Measurements from ENCODE around the gene CCBE1.

The CCBE1 gene

GRCh38 chr18:59460072-59460420 is 237.2 kb downstream of the CCBE1 start:
- no peak for DNase-seq (ENCODE audit: low read depth in 1 of 2, low spot score in 1 of 2)

- no peak for DNase-seq (ENCODE audit: low read depth in 1 of 2, low spot score in 1 of 2)
These were observed 237.7 kb downstream of the CCBE1 start for GRCh38 chr18:59459369-59460071.

GRCh38 chr18:59458575-59458974 is 238.6 kb downstream of the CCBE1 start:
- no peak for DNase-seq (ENCODE audit: low read depth in 1 of 2, low spot score in 1 of 2)

- no peak for DNase-seq (ENCODE audit: low read depth in 1 of 2, low spot score in 1 of 2)
These were observed 240.6 kb downstream of the CCBE1 start for GRCh38 chr18:59456657-59457056.

- DNase-seq (ENCODE audit: low read depth in 1 of 2, low spot score in 1 of 2), result no peak
These were observed 241.4 kb downstream of the CCBE1 start for GRCh38 chr18:59455728-59456276.

GRCh38 chr18:59454909-59455727 is 242.1 kb downstream of the CCBE1 start:
- no peak for DNase-seq (ENCODE audit: low read depth in 1 of 2, low spot score in 1 of 2)

GRCh38 chr18:59453468-59453961 is 243.7 kb downstream of the CCBE1 start:
- DNase-seq (ENCODE audit: low read depth in 1 of 2, low spot score in 1 of 2), result no peak

- DNase-seq (ENCODE audit: low read depth in 1 of 2, low spot score in 1 of 2), result no peak
These were observed 245.3 kb downstream of the CCBE1 start for GRCh38 chr18:59451963-59452362.

- no peak for DNase-seq (ENCODE audit: low read depth in 1 of 2, low spot score in 1 of 2)
These were observed 246.2 kb downstream of the CCBE1 start for GRCh38 chr18:59451073-59451472.

- DNase-seq (ENCODE audit: low read depth in 1 of 2, low spot score in 1 of 2), result no peak
These were observed 248.7 kb downstream of the CCBE1 start for GRCh38 chr18:59448546-59448945.

- no peak for DNase-seq (ENCODE audit: low read depth in 1 of 2, low spot score in 1 of 2)
These were observed 251.2 kb downstream of the CCBE1 start for GRCh38 chr18:59446012-59446411.

- DNase-seq (ENCODE audit: low read depth in 1 of 2, low spot score in 1 of 2), result no peak
These were observed 259.2 kb downstream of the CCBE1 start for GRCh38 chr18:59437851-59438569.

GRCh38 chr18:59432803-59433597 is 264.2 kb downstream of the CCBE1 start:
- no peak for DNase-seq (ENCODE audit: low read depth in 1 of 2, low spot score in 1 of 2)

- no peak for DNase-seq (ENCODE audit: low read depth in 1 of 2, low spot score in 1 of 2)
These were observed 266.1 kb downstream of the CCBE1 start for GRCh38 chr18:59431131-59431530.

- DNase-seq (ENCODE audit: low read depth in 1 of 2, low spot score in 1 of 2), result no peak
These were observed 267.6 kb downstream of the CCBE1 start for GRCh38 chr18:59429608-59430007.

GRCh38 chr18:59428018-59428417 is 269.2 kb downstream of the CCBE1 start:
- DNase-seq (ENCODE audit: low read depth in 1 of 2, low spot score in 1 of 2), result no peak

GRCh38 chr18:59426855-59427254 is 270.4 kb downstream of the CCBE1 start:
- no peak for DNase-seq (ENCODE audit: low read depth in 1 of 2, low spot score in 1 of 2)

GRCh38 chr18:59423259-59423658 is 274.0 kb downstream of the CCBE1 start:
- DNase-seq (ENCODE audit: low read depth in 1 of 2, low spot score in 1 of 2), result no peak

GRCh38 chr18:59420244-59420643 is 277.0 kb downstream of the CCBE1 start:
- no peak for DNase-seq (ENCODE audit: low read depth in 1 of 2, low spot score in 1 of 2)

- no peak for DNase-seq (ENCODE audit: low read depth in 1 of 2, low spot score in 1 of 2)
These were observed 277.8 kb downstream of the CCBE1 start for GRCh38 chr18:59419386-59419785.

- no peak for DNase-seq (ENCODE audit: low read depth in 1 of 2, low spot score in 1 of 2)
These were observed 280.4 kb downstream of the CCBE1 start for GRCh38 chr18:59416818-59417217.

All from stimulated activated CD4-positive, alpha-beta T cell treated with anti-CD3 and anti-CD28 coated beads, Interleukin-15, amount 100 ng/mL, for 1 hour (primary cell).